ENCODE results near the gene CD109.

Gene CD109

DNA sequence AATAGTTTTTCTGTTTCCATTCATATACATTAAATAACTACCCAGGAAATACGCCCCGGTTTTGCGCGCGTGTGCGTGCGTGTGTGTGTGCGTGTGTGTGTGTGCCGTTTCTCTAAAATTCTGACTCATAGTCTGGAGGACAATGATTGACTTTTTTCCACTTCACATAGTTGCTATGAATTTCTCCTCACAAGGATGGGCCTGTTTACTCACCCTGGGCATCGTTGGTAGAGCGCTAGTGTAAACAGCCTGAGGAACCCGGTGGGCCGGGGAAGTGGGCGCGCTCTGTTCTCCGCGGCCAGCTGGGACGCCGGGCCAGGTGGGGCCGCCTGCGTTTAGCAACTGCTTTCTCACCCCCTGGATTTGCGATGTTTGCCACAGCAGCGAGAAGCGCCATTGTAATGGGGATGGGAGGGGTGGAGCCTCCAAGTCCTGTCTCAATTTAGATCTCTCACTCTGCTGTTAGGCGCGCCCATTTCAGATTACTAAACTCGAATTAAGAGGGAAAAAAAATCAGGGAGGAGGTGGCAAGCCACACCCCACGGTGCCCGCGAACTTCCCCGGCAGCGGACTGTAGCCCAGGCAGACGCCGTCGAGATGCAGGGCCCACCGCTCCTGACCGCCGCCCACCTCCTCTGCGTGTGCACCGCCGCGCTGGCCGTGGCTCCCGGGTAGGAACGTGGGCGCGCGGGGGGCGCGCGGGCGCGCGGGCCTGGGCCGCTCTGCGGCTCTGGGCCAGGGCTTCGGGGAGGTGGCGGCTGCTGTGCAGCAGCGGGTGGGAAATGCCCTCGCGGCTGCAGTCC, at the start of gene CD109:
Gene CD109, plus strand, starts transcription at position 585 of the 803 bp plus-strand sequence. Its CDS starts 13 bp downstream, at position 598.
- TF ChIP-seq, protein P1, sequence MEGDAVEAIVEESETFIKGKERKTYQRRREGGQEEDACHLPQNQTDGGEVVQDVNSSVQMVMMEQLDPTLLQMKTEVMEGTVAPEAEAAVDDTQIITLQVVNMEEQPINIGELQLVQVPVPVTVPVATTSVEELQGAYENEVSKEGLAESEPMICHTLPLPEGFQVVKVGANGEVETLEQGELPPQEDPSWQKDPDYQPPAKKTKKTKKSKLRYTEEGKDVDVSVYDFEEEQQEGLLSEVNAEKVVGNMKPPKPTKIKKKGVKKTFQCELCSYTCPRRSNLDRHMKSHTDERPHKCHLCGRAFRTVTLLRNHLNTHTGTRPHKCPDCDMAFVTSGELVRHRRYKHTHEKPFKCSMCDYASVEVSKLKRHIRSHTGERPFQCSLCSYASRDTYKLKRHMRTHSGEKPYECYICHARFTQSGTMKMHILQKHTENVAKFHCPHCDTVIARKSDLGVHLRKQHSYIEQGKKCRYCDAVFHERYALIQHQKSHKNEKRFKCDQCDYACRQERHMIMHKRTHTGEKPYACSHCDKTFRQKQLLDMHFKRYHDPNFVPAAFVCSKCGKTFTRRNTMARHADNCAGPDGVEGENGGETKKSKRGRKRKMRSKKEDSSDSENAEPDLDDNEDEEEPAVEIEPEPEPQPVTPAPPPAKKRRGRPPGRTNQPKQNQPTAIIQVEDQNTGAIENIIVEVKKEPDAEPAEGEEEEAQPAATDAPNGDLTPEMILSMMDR (IDR thresholded peaks at IDR 0.05): no peak
- DNase-seq (ENCODE audit: low spot score): no peak
- peak within 1 kb of the TSS; percentile 57 to 69 for H3K27ac ChIP-seq
- H3K4me3 ChIP-seq: peak within 1 kb of the TSS; percentile 79

DNA sequence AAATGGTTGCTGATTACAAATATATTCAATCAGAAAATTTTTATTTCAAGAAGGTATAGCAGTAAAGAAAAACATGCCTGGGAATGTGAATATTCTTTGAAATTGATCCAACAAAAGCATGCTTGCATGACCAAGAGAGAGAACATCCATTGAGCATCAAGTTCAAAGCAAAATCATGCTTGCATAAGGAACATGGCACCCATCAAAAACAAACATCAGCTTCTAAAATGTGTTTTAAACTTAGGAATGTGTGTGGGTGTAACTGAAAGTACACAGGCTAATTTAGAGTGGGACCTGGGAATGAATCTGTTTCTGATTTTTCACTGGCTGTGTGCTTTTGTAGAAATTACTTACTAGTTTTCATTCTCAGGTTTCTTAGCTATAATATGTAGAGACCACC, 47.8 kb upstream of the CD109 start:
- no peak for DNase-seq (ENCODE audit: low spot score)
- TF ChIP-seq, protein P1 (IDR thresholded peaks at IDR 0.05): no peak
- Histone ChIP-seq H3K27ac (no peak overlapping the region), H3K4me3 (no peak overlapping the region)

DNA sequence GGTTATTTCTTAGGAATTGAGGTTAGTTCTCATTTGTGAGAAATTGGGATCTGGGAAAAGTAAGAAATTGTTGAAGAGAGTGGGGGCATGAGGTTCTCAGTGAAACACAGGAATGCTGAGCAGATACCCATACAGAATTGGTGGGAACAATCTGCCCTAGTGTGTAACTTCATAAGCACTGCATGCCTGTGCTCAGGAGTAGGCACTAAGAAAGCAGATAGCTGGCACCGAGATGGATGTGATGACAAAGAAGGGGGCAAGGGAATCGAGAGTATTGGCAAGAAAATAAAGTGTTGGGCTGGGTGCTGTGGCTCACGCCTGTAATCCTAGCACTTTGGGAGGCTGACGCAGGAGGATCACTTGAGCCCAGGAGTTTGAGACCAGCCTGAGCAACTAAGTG, 46.2 kb upstream of the CD109 start:
- TF ChIP-seq, protein P1 (IDR thresholded peaks at IDR 0.05): no peak
- no peak for DNase-seq (ENCODE audit: low spot score)
- H3K27ac ChIP-seq: no peak overlapping the region

DNA sequence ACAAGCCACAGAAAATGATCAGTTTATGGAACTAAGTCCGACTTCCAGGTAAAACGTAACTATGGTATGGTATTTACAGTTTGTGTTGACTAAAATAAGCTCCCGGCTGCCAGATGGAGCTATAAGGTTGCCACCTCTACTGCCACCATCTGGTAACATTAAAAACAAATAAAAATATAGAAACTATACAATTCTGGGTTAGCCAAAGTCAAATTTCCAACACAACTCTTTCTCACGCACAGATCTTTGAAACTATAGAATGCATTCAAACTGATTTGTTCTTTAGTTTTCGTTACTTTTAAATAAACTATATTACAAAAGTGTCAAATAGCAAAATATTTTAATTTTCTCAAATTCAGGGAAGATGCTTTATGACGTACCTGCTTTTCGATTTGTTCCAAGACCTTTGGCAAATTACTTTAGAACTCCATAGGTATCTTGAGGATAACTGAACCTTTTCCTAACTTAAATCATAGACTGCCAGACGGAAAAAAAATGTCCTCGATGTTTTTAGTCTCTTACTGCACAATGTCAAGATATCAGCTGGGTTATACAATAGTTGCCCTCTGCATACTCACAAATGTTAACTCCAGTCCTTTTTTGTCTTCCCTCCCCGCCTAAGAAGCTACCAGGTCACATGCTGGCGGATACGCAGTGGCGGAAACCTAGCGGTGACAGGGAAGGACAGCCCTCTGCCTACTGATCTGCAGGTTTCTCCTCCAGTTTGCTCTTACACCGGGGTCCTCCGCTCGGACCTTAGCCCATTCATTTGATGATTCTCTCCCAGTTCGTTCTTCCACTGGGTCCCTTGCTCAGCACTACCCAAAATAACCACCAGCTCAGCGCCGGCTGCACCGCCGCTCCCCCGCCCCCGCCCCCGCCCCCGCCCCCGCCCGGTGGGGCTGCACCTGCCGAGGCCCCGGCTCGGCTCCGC, 43.1 kb upstream of the CD109 start:
- peak; percentile 79 for DNase-seq (ENCODE audit: low spot score)
- Histone ChIP-seq H3K4me3 (peak overlapping the region; percentile 99), H3K27ac (peak overlapping the region; percentile 98 to 99)
- TF ChIP-seq, protein P1 (IDR thresholded peaks at IDR 0.05): no peak

More for the DNA sequence above, 46.2 kb upstream of the CD109 start:
- H3K4me3 ChIP-seq: no peak overlapping the region

DNA sequence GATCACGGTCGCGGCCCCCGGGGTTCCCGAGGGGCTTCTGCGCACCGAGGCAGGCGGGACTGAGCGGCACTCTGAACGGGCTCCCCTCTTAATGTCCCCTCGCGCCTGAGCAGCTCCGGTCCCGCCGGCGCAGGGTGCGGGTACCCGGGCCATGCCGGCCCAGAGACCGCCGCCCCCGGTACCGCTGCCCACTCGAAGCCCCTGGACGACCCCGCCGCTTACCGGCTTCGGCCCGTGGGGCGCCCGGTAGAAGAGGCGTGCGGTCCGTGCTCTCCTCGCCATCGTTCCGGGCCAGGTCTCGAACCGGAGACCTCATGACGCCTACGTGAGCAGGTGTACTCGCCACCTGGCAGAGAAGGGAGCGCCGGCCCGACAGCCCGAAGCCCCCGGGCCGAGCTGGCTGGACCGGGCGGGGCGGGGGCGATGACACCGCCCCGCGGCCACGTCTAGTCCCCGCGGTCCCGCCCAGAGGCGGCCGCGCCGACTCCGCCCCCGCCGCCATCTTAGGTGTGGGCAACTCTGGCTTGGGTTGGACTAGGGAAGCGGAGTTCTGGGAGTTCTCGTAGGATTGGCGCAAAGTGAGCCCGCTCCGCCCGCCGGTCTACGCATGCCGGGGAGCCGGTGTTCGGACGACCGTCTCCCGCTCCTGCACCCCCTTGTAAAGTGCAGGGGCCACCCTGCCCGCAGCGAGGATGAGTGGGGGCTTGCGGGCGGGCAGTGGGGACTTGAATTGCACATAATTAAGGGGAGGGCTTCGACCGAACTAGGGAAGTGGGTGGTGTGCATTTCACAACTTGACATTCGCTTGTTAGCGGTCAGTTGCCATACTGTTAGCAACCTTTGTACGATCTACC, 42.2 kb upstream of the CD109 start, which contains the start of gene SLC17A5:
Gene SLC17A5, minus strand, starts transcription at position 422 of the 854 bp plus-strand sequence. Its CDS starts 106 bp downstream, at position 316.
- Histone ChIP-seq H3K4me3 (peak within 1 kb of the TSS; percentile 99), H3K27ac (peak within 1 kb of the TSS; percentile 98 to 99)
- peak; percentile 97 for DNase-seq (ENCODE audit: low spot score)
- TF ChIP-seq, protein P1 (IDR thresholded peaks at IDR 0.05): no peak

DNA sequence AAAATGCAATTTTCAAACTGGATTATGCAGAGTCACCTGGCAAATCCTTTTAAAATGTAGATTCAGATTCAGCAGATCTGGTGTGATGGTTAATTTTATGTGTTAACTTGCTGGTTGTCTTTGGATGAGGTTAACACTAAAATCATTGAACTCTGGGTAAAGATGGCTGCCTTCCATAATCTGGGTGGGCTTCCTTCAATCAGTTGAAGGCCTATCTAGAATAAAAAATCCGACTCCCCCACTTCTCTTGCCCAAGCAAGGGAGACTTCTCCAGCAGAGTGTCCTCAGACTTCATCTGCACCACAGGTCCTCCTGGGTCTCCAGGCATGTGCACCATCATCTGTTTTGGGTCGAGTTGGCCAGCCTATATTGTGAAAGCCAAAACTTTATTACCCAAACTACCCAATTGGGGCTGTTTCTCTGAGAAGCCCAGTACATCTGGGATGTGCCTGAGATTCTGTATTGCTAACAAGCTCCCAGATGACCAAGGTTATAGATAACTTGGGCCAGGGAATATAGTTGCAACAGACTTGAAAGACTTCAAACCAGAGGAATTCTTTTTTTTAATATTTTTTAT, 40.6 kb upstream of the CD109 start:
- TF ChIP-seq, protein P1 (IDR thresholded peaks at IDR 0.05): no peak
- peak overlapping the region; percentile 98 to 99 for H3K27ac ChIP-seq
- peak overlapping the region; percentile 99 for H3K4me3 ChIP-seq
- DNase-seq (ENCODE audit: low spot score): no peak
